Measurements from ENCODE around the gene TMEM269. TPM values are rescaled to one million over a fixed set of nuclear protein-coding genes. Genes with fewer than 3 reads are reported as not detected.

Gene TMEM269
- total and polyA plus RNA-seq, 9 of the 15 experiments (the other 6 are each of a cell fraction or from before 2014, with no cell fraction given): 0.09 to 0.49 (median 0.21) TPM

- no peak for TF ChIP-seq ELF4 (CRISPR knock-in tag; IDR thresholded peaks at IDR 0.05)
- TF ChIP-seq ETV5 (CRISPR knock-in tag; IDR thresholded peaks at IDR 0.05; ENCODE audit: low read depth): peak; percentile 67; the same call in 1 of the 2 replicates
- no peak for TF ChIP-seq HEY1 (CRISPR knock-in tag; IDR thresholded peaks at IDR 0.05; ENCODE audit: borderline replicate concordance)
- peak; percentile 79 for TF ChIP-seq GABPA (tag; conservative IDR thresholded peaks at IDR 0.05; ENCODE audit: low read depth)
- TF ChIP-seq ZBTB9 (CRISPR knock-in tag; IDR thresholded peaks at IDR 0.05): no peak
- TF ChIP-seq PHF21A (IDR thresholded peaks at IDR 0.05; ENCODE audit: borderline replicate concordance, low read depth): no peak
- no peak for TF ChIP-seq ZNF551 (CRISPR knock-in tag; IDR thresholded peaks at IDR 0.05)
- no peak for TF ChIP-seq ETV6 (IDR thresholded peaks at IDR 0.05; ENCODE audit: borderline replicate concordance in 1 of 2, low read depth in 2 of 2, low read length in 1 of 2)
- no peak for TF ChIP-seq ETV6 (CRISPR knock-in tag; IDR thresholded peaks at IDR 0.05; ENCODE audit: borderline replicate concordance)
- no peak for TF ChIP-seq ZNF12 (CRISPR knock-in tag; IDR thresholded peaks at IDR 0.05)
- no peak for TF ChIP-seq MTF1 (CRISPR knock-in tag; IDR thresholded peaks at IDR 0.05; ENCODE audit: borderline replicate concordance)
- no peak for TF ChIP-seq ZNF655 (CRISPR knock-in tag; IDR thresholded peaks at IDR 0.05)
- TF ChIP-seq OTX1 (CRISPR knock-in tag; IDR thresholded peaks at IDR 0.05): no peak
- TF ChIP-seq CBX2 (IDR thresholded peaks at IDR 0.05; ENCODE audit: insufficient read depth, low read length, poor library complexity, severe bottlenecking): no peak
- no peak for TF ChIP-seq SMARCB1 (IDR thresholded peaks at IDR 0.05; ENCODE audit: insufficient read length, low read depth)
- no peak for TF ChIP-seq ZNF3 (CRISPR knock-in tag; IDR thresholded peaks at IDR 0.05)
- peak; percentile 21; the same call in 1 of the 2 replicates for TF ChIP-seq L3MBTL2 (IDR thresholded peaks at IDR 0.05)
- no peak for TF ChIP-seq ZC3H11A (IDR thresholded peaks at IDR 0.05; ENCODE audit: low read depth, low read length)
- peak; percentile 79 to 84 (median 83) for TF ChIP-seq CTCF (IDR thresholded peaks at IDR 0.05 in 2 of 3, conservative IDR thresholded peaks at IDR 0.05 in 1 of 3; ENCODE audit: insufficient read depth in 2 of 3, low read depth in 1 of 3, low read length in 3 of 3)
- no peak for TF ChIP-seq ZNF277 (CRISPR knock-in tag; IDR thresholded peaks at IDR 0.05; ENCODE audit: borderline replicate concordance)
- TF ChIP-seq TRIM28 (IDR thresholded peaks at IDR 0.05): peak; percentile 62
Measured at GRCh38 chr1:42756956-42757891, 27.6 kb upstream of the TMEM269 start (continued).
